DLD1 (cell line): Measurements from ENCODE around the gene ELSPBP1.
"Not testable (repeated sequence)": the region's sequence is repeated elsewhere in the genome, so short reads cannot be mapped to it uniquely, and the experiment has no call there.

Source experiments
- in situ Hi-C: cut with HindIII; loops from 2 replicates; pipeline ENCODE4 v1.10.0; 2017; ENCODE audit warnings: low sequenced_read_pairs

Gene ELSPBP1

GRCh38 chr19:47994209-47994802 lies at the start of gene ELSPBP1:
ELSPBP1 (plus strand) TSS chr19:47994632; CDS start chr19:48008668, 14,036 bp downstream.
- in situ Hi-C loops: no loop called here

DNA sequence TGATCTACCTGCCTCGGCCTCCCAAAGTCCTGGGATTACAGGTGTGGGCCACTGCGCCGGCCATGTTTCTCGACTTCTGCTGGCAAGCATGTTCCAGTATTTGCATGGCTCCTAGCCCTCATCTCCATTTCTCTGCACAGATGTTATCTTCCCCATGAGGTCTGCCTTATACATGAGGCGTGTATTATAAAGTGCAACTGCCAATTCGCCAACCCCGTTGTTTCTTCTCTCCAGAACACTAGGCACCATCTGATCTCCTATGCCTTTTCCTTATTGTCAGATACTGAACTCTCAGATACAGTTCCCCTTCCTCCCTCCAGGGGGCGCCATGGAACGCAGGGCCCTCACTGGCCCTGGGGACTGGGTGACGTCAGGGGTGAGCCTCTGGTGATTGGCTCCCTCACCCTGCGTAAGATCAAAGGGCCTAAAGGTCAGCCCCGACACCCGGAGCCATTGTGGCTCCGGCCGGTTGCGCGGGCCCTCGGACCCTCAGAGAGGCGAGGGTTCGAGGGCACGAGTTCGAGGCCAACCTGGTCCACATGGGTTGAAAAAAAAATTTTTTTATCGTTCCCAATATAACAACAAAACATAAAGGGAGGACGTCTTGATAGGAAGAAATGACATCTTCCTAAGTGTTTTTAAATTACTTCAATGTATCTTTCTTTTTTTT lies 44.4 kb upstream of the ELSPBP1 start:
- in situ Hi-C loops: not testable (repeated sequence)

- in situ Hi-C loops: not testable (repeated sequence)
Observed at GRCh38 chr19:47952132-47952531, 42.3 kb upstream of the ELSPBP1 start.

DNA sequence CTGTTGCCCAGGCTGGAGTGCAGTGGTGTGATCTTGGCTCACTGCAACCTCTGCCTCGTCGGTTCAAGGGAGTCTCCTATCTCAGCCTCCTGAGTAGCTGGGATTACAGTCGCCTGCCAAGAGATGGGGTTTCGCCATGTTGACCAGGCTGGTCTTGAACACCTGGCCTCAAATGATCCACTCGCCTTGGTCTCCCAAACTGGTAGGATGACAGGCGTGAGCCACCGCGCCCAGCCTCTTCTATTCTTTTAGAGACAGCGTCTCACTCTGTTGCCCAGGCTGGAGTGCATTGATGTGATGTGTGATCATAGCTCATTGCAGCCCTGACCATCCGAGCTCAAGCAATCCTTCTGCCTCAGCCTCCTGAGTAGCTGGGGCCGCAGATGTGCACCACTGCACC lies 38.5 kb upstream of the ELSPBP1 start:
- in situ Hi-C loops: not testable (repeated sequence)

- in situ Hi-C loops: no loop called here
Observed at GRCh38 chr19:47973529-47973928, 20.9 kb upstream of the ELSPBP1 start.

DNA sequence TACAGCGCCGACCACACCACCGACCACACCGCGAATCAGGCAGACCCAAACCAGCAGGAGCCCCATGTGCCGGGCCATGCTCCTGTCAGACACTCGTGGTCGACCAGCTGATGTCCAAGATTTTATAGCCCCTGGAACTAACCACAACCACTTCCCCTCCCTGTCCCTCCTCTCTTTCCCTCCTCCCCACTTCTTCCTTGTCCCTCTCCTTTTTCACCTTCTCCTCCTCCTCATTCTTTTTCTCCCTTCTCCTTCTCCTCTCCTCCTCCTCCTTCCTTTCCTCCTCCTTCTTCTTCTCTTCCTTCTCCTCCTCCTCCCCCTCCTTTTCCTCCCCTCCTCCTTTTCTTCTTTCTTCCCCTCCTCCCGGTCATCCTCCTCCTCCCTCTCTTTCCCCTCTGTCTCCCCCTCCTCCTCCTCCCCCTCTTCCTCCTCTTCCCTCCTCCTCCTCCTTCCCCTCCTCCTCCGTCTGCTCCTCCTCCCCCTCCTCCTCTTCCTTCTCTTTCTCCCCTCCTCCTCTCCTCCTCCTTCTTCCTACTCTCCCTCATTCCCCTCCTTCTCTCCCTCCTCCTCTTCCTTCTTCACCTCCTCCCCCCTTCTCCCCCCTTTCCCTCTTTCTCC lies 3.1 kb upstream of the ELSPBP1 start:
- in situ Hi-C loops: no loop called here

DNA sequence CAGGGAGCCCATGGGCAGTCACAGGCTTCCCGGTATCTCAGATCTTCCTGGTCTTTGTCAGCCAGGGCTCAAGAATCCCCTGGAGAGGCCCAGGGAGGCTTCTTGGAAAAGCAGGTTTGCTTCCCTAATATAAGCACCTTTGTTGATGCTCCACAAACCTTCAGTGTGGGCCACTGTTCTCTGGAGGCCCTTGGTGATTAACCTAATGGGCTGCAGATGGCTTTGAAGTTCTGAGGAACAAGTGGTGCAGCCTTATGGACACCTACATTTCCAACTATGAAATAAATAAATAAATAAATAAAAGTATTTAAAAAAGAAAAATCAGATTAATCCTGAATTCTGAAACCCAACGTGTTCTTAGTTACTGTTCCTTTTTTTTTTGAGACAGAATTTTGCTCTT lies 2.4 kb upstream of the ELSPBP1 start, which contains the start of gene BSPH1:
TSS of gene BSPH1 (minus strand) at position 101 of the 400 bp plus-strand sequence. CDS start at position 12, 89 bp downstream.
- in situ Hi-C loops: no loop called here

- in situ Hi-C loops: no loop called here
Observed at GRCh38 chr19:47996230-47996727, 1.8 kb downstream of the ELSPBP1 start.

- in situ Hi-C loops: no loop called here
Observed at GRCh38 chr19:47998800-47999199, 4.4 kb downstream of the ELSPBP1 start.

- in situ Hi-C loops: loop anchor here (10.0 kb wide), 1 partner anchor 84 kb away; no protein-coding TSS in a partner anchor
Observed at GRCh38 chr19:48000846-48001245, 6.4 kb downstream of the ELSPBP1 start.

DNA sequence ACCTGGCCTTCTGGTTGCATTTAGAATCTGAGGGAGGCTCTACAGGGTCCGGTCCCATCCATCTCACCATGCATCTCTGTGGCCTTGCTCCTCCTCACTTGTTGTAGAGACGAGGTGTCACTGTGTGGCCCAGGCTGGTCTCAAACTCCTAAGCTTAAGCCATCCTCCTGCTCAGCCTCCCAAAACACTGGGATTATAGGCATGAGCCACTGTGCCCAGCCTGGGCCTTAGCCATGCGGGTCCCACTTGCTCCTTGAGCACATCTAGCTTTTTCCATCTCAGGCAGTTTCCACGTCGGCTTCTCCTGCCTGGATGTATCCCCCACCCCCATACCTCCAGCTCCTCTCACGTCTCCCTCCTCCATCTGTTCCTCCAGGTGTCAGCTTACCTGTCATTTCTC lies 9.8 kb downstream of the ELSPBP1 start:
- in situ Hi-C loops: loop anchor here (10.0 kb wide), 1 partner anchor 81 kb away; no protein-coding TSS in a partner anchor

DNA sequence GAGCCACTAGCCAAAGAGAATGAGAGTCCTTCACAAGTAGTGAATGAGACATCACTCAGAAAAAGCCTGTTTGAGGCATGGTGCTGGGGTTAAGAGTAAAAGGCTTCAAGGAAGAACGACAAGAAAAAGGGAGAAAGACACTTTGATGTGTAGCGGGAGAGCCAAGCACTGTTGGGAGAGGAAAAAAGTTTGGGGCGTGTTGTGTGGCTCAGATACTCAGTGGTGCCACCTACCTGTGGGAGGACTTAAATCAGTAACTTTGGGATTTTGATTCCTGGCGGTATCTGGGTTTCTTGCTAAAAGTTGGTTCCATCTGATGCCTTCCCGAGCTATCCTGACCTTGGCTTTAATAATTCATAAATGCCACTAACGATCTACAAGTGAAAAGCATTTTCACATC lies 12.3 kb downstream of the ELSPBP1 start:
- in situ Hi-C loops: loop anchor here (10.0 kb wide), 1 partner anchor 78 kb away; no protein-coding TSS in a partner anchor

- in situ Hi-C loops: no loop called here
Observed at GRCh38 chr19:48010932-48011758, 16.7 kb downstream of the ELSPBP1 start.

DNA sequence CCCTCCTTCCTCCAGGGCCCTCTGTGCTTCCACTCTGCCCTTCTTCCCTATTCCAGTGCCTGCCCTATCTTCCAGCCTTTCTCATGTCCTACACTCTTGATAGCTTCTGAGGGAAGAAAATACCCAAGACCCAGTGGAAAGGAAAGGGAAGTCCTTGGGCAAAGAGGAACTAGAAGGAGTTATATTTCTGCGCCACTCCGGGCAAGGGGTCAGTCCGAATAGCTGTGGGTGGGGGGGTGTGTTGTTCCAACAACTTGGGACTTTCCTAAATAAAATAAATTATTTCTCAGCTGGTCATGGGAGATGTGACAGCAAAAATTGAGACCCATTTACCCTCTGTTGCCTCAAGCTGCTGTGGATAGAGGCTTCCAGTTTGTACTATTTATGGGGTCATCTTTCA lies 26.3 kb downstream of the ELSPBP1 start:
- in situ Hi-C loops: no loop called here

GRCh38 chr19:48023011-48023410 lies 28.6 kb downstream of the ELSPBP1 start:
- in situ Hi-C loops: no loop called here

GRCh38 chr19:48023518-48023917 lies 29.1 kb downstream of the ELSPBP1 start:
- in situ Hi-C loops: no loop called here

DNA sequence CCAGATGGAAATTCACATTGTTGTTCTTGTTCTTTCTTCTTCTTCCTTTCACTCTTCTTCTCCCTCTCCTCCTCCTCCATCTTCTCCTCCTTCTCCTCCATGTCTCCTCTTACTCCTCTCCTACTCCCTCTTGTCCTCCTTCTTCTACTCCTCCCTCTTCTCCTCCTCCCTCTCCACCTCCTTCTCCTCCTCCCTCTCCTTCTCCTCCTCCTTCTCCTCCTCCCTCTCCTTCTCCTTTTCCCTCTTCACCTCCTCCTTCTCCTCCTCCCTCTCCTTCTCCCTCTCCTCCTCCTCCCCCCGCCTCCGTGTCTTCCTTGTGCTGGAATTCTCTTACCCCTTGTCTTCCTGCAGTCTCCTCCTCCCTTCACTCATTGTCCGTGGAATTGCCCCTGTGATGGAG lies 31.0 kb downstream of the ELSPBP1 start:
- in situ Hi-C loops: no loop called here

DNA sequence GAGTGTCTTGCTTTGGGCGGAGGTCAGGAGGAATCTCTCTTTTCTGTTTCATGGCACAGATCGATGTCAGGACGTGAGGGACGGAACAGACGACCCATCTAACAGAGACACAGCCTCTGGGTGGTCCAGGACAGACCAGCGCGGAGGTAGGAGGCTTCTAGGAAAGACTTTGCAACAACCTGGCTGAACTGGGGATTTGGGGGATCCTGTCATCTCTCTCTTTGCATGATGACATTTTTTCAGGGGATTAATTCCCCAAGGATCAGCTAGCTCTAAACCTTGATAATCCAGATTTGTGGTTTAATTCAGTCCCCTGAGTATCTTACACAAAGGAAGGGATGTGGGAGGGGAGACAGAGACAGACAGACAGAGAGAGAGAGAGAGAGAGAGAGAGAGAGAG lies 35.0 kb downstream of the ELSPBP1 start:
- in situ Hi-C loops: no loop called here

DNA sequence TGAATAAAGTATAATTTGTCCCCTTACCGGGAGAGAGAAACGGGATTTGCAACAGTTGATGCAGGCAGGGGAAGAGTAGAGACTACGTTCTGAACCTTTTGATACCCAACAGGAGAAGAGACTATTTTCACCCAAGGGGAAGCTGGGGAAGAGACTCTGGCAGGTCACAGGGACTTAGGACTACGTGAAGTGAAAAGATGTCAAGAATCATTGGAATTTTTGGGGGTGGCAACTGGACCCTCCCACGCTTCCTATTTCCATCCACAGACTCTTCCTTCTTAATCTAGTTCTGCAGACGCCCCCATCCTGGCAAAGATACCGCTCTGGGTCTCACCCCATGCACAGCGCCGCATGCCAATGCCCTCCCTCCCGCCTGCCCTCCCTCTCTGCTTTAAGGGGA lies 35.6 kb downstream of the ELSPBP1 start:
- in situ Hi-C loops: no loop called here

- in situ Hi-C loops: no loop called here
Observed at GRCh38 chr19:48033604-48034003, 39.2 kb downstream of the ELSPBP1 start.

GRCh38 chr19:48036765-48037164 lies 42.3 kb downstream of the ELSPBP1 start:
- in situ Hi-C loops: no loop called here
